ENCODE results near the gene LAMB4.

GRCh38 chr7:108027239-108027638 lies 102.9 kb downstream of the LAMB4 start:
- no peak for TF ChIP-seq SP1 (IDR thresholded peaks at IDR 0.05)
- TF ChIP-seq TARDBP (IDR thresholded peaks at IDR 0.05), result no peak
- TF ChIP-seq ZNF384 (IDR thresholded peaks at IDR 0.05), result no peak
- TF ChIP-seq FOXM1 (IDR thresholded peaks at IDR 0.05; ENCODE audit: borderline replicate concordance), result no peak
- no peak for TF ChIP-seq ARNT (IDR thresholded peaks at IDR 0.05)
- TF ChIP-seq FOXK2 (IDR thresholded peaks at IDR 0.05), result no peak
- no peak for TF ChIP-seq PKNOX1 (IDR thresholded peaks at IDR 0.05)
- TF ChIP-seq LEF1 (IDR thresholded peaks at IDR 0.05; ENCODE audit: borderline replicate concordance), result no peak
- no peak for TF ChIP-seq BHLHE40 (IDR thresholded peaks at IDR 0.05; ENCODE audit: borderline replicate concordance)
- TF ChIP-seq CTBP1 (IDR thresholded peaks at IDR 0.05; ENCODE audit: borderline replicate concordance), result no peak
